Spleen (tissue), 11 donors: Measurements from ENCODE around the gene SLC8A3. TPM values are rescaled to one million over a fixed set of nuclear protein-coding genes. Genes with fewer than 3 reads are reported as not detected.
A peak's percentile ranks its signal among the peaks of the same experiment; 100 is the strongest.

Experiments used
- DNase-seq: peaks from one replicate; pipeline ENCODE4 v3.0.0-alpha.2; 2020
- H3K27ac ChIP-seq, 8 donors: fragments of 200-600 bp; sonication (generic) in 7 of 8; 1 replicate in 4 of 8; 2 replicates in 4 of 8; pipeline versions ENCODE4 v1.5.0 to v1.8.0; 2016 to 2021; ENCODE audit warnings: inconsistent platforms in 4 of 8, mild to moderate bottlenecking in 4 of 8, moderate library complexity in 1 of 8
- H3K27me3 ChIP-seq, 7 donors: fragments of 200-600 bp; sonication (generic) in 6 of 7; replicated peaks in 1 of 7; 1 replicate in 4 of 7; 2 replicates in 3 of 7; pipeline versions ENCODE4 v1.5.0 to v1.8.0; 2016 to 2021; ENCODE audit warnings: inconsistent platforms in 3 of 7, mild to moderate bottlenecking in 1 of 7
- H3K36me3 ChIP-seq, 6 donors: fragments of 200-600 bp; sonication (generic) in 5 of 6; 1 replicate in 4 of 6; 2 replicates in 2 of 6; pipeline versions ENCODE4 v1.5.0 to v1.8.0; 2016 to 2021; ENCODE audit warnings: inconsistent platforms in 2 of 6
- H3K4me1 ChIP-seq, 6 donors: fragments of 200-600 bp; sonication (generic) in 5 of 6; 1 replicate in 3 of 6; 2 replicates in 3 of 6; pipeline versions ENCODE4 v1.5.0 to v1.8.0; 2016 to 2021; ENCODE audit warnings: inconsistent platforms in 3 of 6
- H3K4me3 ChIP-seq, 8 donors: fragments of 200-600 bp; sonication (generic) in 7 of 8; 1 replicate in 4 of 8; 2 replicates in 4 of 8; pipeline versions ENCODE4 v1.5.0 to v1.8.0; 2016 to 2021; ENCODE audit warnings: inconsistent platforms in 4 of 8, mild to moderate bottlenecking in 4 of 8, moderate library complexity in 2 of 8
- H3K9me3 ChIP-seq, 8 donors: fragments of 200-600 bp; sonication (generic) in 7 of 8; 1 replicate in 4 of 8; 2 replicates in 4 of 8; pipeline versions ENCODE4 v1.5.0 to v1.8.0; 2016 to 2021; ENCODE audit warnings: inconsistent platforms in 4 of 8
- CTCF ChIP-seq, 11 experiments: fragments of 200-600 bp in 7 of 11; fragments of 450-650 bp in 4 of 11; sonication (generic) in 4 of 11; IDR thresholded peaks in 8 of 11; conservative IDR thresholded peaks in 3 of 11; 1 replicate in 7 of 11; 2 replicates in 4 of 11; pipeline versions ENCODE4 v1.4.0 to v1.8.0; 2016 to 2021; ENCODE audit warnings: antibody characterized with exemption in 11 of 11, inconsistent platforms in 4 of 11, mild to moderate bottlenecking in 1 of 11
- POLR2A ChIP-seq, 3 donors: fragments of 450-650 bp; IDR thresholded peaks; one replicate each; pipeline ENCODE4 v1.5.1; 2017; ENCODE audit warnings: antibody characterized with exemption in 3 of 3, mild to moderate bottlenecking in 1 of 3
- POLR2AphosphoS5 ChIP-seq, 3 donors: sonication (generic); formaldehyde crosslinking; IDR thresholded peaks; one replicate each; pipeline ENCODE4 v1.5.1; 2017; ENCODE audit warnings: antibody characterized with exemption in 3 of 3
- whole genome bisulfite sequencing, 5 donors: extraction: QIAGEN DNeasy Blood & Tissue Kit in 3 of 5; methylation state at CpG; one replicate each; pipeline versions ENCODE4 v1.1.5 to v1.1.7; 2013 to 2018; 5-methylcytosine and 5-hydroxymethylcytosine counted together
- intact Hi-C: fragments of 100-400 bp; cut with DNase I; formaldehyde crosslinking; loops from one replicate; pipeline ENCODE4 v1.15.0; 2023; ENCODE audit warnings: low total_unique reads
- polyA plus RNA-seq, 3 donors: library from polyadenylated mRNA; stranded (reverse); fragments of 200-250 nt; gene quantifications; one replicate each; pipeline ENCODE4 v1.2.1, GENCODE V29; 2013
- total RNA-seq, 7 donors: library from RNA; depleted of rRNA in 3 of 7; stranded (reverse); fragments of >200 nt in 3 of 7; fragmentation: NEBNext Ultra II Directional in 4 of 7; extraction: Animal tissue kit (Norgen Biotek cat#: 25700) in 4 of 7; gene quantifications; one replicate each; pipeline versions ENCODE4 v1.1.0 to v1.2.1, GENCODE V29; 2016 to 2021
- donor health status: healthy with polysubstance abuse.
- donor health status: DM: no; HTN: no; CAD: no; lungs with moderate emphysema.
- donor health status: DM: no; HTN: no; CAD: no.
- donor health status: Bipolar disorder and iron deficiency.
- donor health status: healthy.
- donor health status: DM: no; HTN: no; CAD: no.
- donor health status: DM: yes; HTN: yes; CAD: no.

SLC8A3 gene
- total and polyA plus RNA-seq, 10 donors, result 0.19 to 0.52 (median 0.33) TPM; not detected in 3

- TF ChIP-seq POLR2A (IDR thresholded peaks at IDR 0.05) (no peak), CTCF (IDR thresholded peaks at IDR 0.05 in 8 of 11, conservative IDR thresholded peaks at IDR 0.05 in 3 of 11) (peak in 7 of 11 experiments; percentile 13 to 37 (median 31))
- Histone ChIP-seq H3K27ac (no peak overlapping the region), H3K9me3 (no peaks in the 10 kb centered on the region), H3K27me3 (peaks cover 0 to 17% (median 0%) of the 10 kb centered on the region in 7 donors), H3K36me3 (no peaks in the 10 kb centered on the region), H3K4me3 (no peak overlapping the region), H3K4me1 (no peaks in the 10 kb centered on the region)
- intact Hi-C loops, result no loop called here
- no peak for DNase-seq
- 49 to 63% (median 59%) methylated on average over 5 of the region's 5 CpGs for WGBS, 5 donors
Measured at GRCh38 chr14:70086685-70087379, 101.9 kb downstream of the SLC8A3 start.

GRCh38 chr14:70084226-70084625 lies 104.5 kb downstream of the SLC8A3 start:
- DNase-seq, result no peak
- Histone ChIP-seq H3K9me3 (no peaks in the 10 kb centered on the region), H3K36me3 (no peaks in the 10 kb centered on the region), H3K4me3 (no peak overlapping the region), H3K27me3 (peaks cover 0 to 22% (median 0%) of the 10 kb centered on the region in 7 donors), H3K4me1 (no peaks in the 10 kb centered on the region), H3K27ac (no peak overlapping the region)
- 53 to 74% (median 65%) methylated on average over 2 of the region's 2 CpGs for WGBS, 5 donors
- TF ChIP-seq POLR2A (IDR thresholded peaks at IDR 0.05) (no peak), POLR2AphosphoS5 (IDR thresholded peaks at IDR 0.05) (no peak), CTCF (IDR thresholded peaks at IDR 0.05 in 8 of 11, conservative IDR thresholded peaks at IDR 0.05 in 3 of 11) (no peak)
- intact Hi-C loops, result no loop called here

GRCh38 chr14:70082394-70082793 lies 106.4 kb downstream of the SLC8A3 start:
- intact Hi-C loops, result no loop called here
- Histone ChIP-seq H3K36me3 (no peaks in the 10 kb centered on the region), H3K27me3 (peaks cover 0 to 29% (median 0%) of the 10 kb centered on the region in 7 donors), H3K9me3 (no peaks in the 10 kb centered on the region), H3K4me1 (no peaks in the 10 kb centered on the region), H3K27ac (no peak overlapping the region), H3K4me3 (no peak overlapping the region)
- no peak for TF ChIP-seq POLR2AphosphoS5 (IDR thresholded peaks at IDR 0.05)
- no peak for TF ChIP-seq POLR2A (IDR thresholded peaks at IDR 0.05)
- no peak for TF ChIP-seq CTCF (IDR thresholded peaks at IDR 0.05 in 8 of 11, conservative IDR thresholded peaks at IDR 0.05 in 3 of 11)
- no peak for DNase-seq
- WGBS, 5 donors, result 12 to 27% (median 20%) methylated on average over 2 of the region's 2 CpGs

- peaks cover 0 to 31% (median 0%) of the 10 kb centered on the region in 7 donors for H3K27me3 ChIP-seq
- no peak for DNase-seq
- H3K27ac ChIP-seq, result no peak overlapping the region
- no peaks in the 10 kb centered on the region for H3K9me3 ChIP-seq
- H3K36me3 ChIP-seq, result no peaks in the 10 kb centered on the region
- intact Hi-C loops, result no loop called here
- TF ChIP-seq CTCF (IDR thresholded peaks at IDR 0.05 in 8 of 11, conservative IDR thresholded peaks at IDR 0.05 in 3 of 11), result no peak
- TF ChIP-seq POLR2A (IDR thresholded peaks at IDR 0.05), result no peak
- no peak for TF ChIP-seq POLR2AphosphoS5 (IDR thresholded peaks at IDR 0.05)
- no peaks in the 10 kb centered on the region for H3K4me1 ChIP-seq
- WGBS, 5 donors, result 83 to 88% (median 86%) methylated on average over 6 of the region's 6 CpGs
- no peak overlapping the region for H3K4me3 ChIP-seq
Measured at GRCh38 chr14:70080076-70080475, 108.7 kb downstream of the SLC8A3 start.
